ENCODE data around the gene CCNI2. TPM values are rescaled to one million over a fixed set of nuclear protein-coding genes. Genes with fewer than 3 reads are reported as not detected.

Gene CCNI2
- polyA plus RNA-seq, 1 experiment = not detected

DNA sequence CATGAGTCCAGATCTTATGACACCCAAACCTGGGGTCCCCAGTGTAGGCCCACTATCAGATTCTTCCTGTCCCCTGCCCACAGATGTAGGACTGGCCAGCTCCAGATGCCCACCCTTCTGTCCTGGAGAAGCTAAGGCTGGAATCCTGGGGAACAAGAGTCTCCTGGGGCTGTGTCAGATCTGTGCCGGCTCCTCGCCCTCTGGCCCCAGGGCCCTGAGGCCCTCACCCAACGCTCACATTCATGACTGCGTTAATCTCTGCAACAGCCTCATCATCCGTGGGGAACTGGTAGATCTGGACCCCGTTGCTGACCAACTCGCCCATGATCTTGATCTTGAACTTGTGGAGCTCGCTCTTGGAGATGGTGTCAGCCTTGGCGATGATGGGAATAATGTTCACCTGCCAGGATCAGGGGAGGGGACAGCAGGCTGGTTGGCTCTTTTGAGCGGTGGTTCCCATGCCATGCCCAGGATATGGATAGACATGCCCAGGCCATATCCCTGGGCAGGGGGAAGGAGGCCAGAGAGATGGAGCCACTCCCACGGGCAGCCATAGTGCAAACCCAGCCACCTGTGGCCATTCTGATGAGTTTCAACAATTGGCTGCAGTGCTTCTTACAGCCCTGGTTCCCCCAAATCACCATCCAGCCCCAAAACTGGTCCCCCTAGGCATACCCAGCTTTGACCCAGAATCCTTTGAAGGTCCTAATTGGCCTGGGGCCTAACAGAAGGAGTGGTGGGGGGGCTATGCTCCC, 15.2 kb downstream of the CCNI2 start:
- TF ChIP-seq, protein P1, sequence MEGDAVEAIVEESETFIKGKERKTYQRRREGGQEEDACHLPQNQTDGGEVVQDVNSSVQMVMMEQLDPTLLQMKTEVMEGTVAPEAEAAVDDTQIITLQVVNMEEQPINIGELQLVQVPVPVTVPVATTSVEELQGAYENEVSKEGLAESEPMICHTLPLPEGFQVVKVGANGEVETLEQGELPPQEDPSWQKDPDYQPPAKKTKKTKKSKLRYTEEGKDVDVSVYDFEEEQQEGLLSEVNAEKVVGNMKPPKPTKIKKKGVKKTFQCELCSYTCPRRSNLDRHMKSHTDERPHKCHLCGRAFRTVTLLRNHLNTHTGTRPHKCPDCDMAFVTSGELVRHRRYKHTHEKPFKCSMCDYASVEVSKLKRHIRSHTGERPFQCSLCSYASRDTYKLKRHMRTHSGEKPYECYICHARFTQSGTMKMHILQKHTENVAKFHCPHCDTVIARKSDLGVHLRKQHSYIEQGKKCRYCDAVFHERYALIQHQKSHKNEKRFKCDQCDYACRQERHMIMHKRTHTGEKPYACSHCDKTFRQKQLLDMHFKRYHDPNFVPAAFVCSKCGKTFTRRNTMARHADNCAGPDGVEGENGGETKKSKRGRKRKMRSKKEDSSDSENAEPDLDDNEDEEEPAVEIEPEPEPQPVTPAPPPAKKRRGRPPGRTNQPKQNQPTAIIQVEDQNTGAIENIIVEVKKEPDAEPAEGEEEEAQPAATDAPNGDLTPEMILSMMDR (IDR thresholded peaks at IDR 0.05; ENCODE audit: insufficient read depth, low read depth, low read length) = no peak
- Histone ChIP-seq H3K4me3 (ENCODE audit: low read depth, low read length) (no peak overlapping the region), H3K36me3 (ENCODE audit: control insufficient read depth, insufficient read depth, low read length) (peaks cover 31% of the 10 kb centered on the region), H3K27me3 (ENCODE audit: control insufficient read depth, insufficient read depth, low read length) (no peaks in the 10 kb centered on the region)
- CTCF ChIA-PET = no interaction called here
- DNase-seq (ENCODE audit: low read depth) = no peak
- POLR2A ChIA-PET = no interaction called here

- no peak for DNase-seq (ENCODE audit: low read depth)
- H3K4me3 ChIP-seq (ENCODE audit: low read depth, low read length) = no peak overlapping the region
- POLR2A ChIA-PET = no interaction called here
- peaks cover 29% of the 10 kb centered on the region for H3K36me3 ChIP-seq (ENCODE audit: control insufficient read depth, insufficient read depth, low read length)
- TF ChIP-seq, protein P1 (IDR thresholded peaks at IDR 0.05; ENCODE audit: insufficient read depth, low read depth, low read length) = no peak
- CTCF ChIA-PET = interaction anchor here (0.6 to 5.2 kb wide), 3 partner anchors 57 to 237 kb away, joined by 3 to 24 read pairs (median 3); partner anchors contain the start of gene SHROOM1
- H3K27me3 ChIP-seq (ENCODE audit: control insufficient read depth, insufficient read depth, low read length) = no peaks in the 10 kb centered on the region
Measured at GRCh38 chr5:132763181-132764036, 16.2 kb downstream of the CCNI2 start.

DNA sequence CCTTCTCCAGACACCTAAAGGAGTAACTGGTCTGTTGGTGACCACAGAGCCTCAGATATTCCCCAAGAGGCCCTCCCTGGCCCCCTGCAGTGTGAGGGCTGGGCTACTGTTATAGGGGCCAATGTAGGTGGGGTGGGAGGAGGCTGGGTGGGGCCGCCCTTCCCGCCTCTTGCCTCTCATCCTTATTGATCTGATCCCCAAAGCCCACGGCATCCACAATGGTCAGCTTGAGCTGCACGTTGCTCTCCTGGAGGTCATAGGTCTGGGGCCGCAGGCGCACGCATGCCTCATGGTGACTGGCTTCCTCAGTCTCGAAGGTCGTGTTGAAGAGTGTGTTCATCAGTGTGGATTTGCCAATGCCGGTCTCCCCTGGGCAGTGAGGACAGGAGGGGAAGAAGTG, 16.8 kb downstream of the CCNI2 start:
- ChIA-PET CTCF (interaction anchor here (0.9 to 5.2 kb wide), 2 partner anchors 56 to 66 kb away, joined by 3 to 24 read pairs; partner anchors contain the start of gene SHROOM1), POLR2A (no interaction called here)
- no peak for DNase-seq (ENCODE audit: low read depth)
- peaks cover 26% of the 10 kb centered on the region for H3K36me3 ChIP-seq (ENCODE audit: control insufficient read depth, insufficient read depth, low read length)
- no peaks in the 10 kb centered on the region for H3K27me3 ChIP-seq (ENCODE audit: control insufficient read depth, insufficient read depth, low read length)
- TF ChIP-seq, protein P1 (IDR thresholded peaks at IDR 0.05; ENCODE audit: insufficient read depth, low read depth, low read length) = no peak
- H3K4me3 ChIP-seq (ENCODE audit: low read depth, low read length) = no peak overlapping the region

GRCh38 chr5:132764671-132765238, 17.5 kb downstream of the CCNI2 start:
- no peak for DNase-seq (ENCODE audit: low read depth)
- no peaks in the 10 kb centered on the region for H3K27me3 ChIP-seq (ENCODE audit: control insufficient read depth, insufficient read depth, low read length)
- POLR2A ChIA-PET = no interaction called here
- no peak overlapping the region for H3K4me3 ChIP-seq (ENCODE audit: low read depth, low read length)
- CTCF ChIA-PET = interaction anchor here (0.9 to 5.2 kb wide), 2 partner anchors 55 to 65 kb away, joined by 3 to 24 read pairs; partner anchors contain the start of gene SHROOM1
- TF ChIP-seq, protein P1 (IDR thresholded peaks at IDR 0.05; ENCODE audit: insufficient read depth, low read depth, low read length) = no peak
- H3K36me3 ChIP-seq (ENCODE audit: control insufficient read depth, insufficient read depth, low read length) = peaks cover 23% of the 10 kb centered on the region

Data from BJ (cell line).